G401 (cell line): ENCODE measurements around the gene GGACT. TPM values are rescaled to one million over a fixed set of nuclear protein-coding genes. Genes with fewer than 3 reads are reported as not detected.

Source experiments
- DNase-seq: peaks from one replicate; pipeline ENCODE4 v3.0.0-alpha.2; 2015; ENCODE audit warnings: low spot score
- in situ Hi-C: cut with HindIII; loops from 2 replicates; pipeline ENCODE4 v1.10.0; 2016; ENCODE audit warnings: low sequenced_read_pairs, mixed read lengths
- total RNA-seq: library from RNA; depleted of rRNA; stranded (reverse); fragments of >200 nt; shearing (Covaris generic); gene quantifications from 2 replicates; pipeline ENCODE4 v1.2.3, GENCODE V29; 2014

The GGACT gene
- total RNA-seq, 1 experiment from 2014 or later = 11.4 TPM

DNA sequence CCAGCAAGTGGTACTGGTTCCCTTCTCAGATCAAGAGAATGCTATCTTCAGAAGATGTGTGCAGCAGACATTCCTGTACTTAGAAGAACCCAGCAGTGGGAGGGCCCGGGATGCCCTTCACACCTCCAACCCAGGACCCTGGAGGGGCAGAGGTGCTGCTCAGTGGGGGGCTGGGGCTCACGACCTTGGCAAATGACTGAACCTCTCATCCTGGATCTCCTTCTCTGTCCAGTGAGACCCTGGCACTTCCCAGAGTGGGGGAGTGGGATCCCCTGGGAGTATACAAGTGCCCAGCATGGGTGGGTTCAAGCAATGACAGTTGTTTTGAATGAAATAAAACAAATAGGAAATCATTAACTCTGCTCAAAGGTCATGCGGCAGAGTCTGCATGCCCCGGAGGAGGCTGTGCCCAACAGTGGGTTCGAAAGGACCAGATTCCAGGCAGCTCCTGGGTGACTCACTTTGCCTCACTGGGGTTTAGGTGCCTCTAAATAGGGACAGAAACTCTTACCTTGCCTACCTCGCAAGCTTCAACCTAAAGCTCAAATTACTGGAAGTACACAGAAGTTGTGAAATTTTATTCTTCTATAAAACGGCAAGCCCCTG lies 26.9 kb downstream of the GGACT start:
- in situ Hi-C loops = no loop called here
- DNase-seq = no peak

DNA sequence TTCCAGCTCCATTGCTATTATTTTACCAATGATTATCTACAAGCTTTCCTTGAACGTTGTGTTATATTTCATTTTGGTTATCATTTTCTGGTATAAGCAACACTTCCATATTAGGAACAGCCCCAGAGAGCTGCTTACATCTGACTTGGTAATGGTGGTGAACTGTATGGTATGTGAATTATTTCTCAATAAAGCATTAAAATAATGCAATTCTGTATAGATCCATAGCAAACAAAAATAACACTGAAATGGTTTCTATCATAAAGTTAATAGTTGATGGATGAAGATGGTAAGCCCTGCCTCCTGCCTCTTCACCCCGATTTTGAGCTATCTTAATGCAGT lies 27.5 kb downstream of the GGACT start:
- DNase-seq = no peak
- in situ Hi-C loops = no loop called here

DNA sequence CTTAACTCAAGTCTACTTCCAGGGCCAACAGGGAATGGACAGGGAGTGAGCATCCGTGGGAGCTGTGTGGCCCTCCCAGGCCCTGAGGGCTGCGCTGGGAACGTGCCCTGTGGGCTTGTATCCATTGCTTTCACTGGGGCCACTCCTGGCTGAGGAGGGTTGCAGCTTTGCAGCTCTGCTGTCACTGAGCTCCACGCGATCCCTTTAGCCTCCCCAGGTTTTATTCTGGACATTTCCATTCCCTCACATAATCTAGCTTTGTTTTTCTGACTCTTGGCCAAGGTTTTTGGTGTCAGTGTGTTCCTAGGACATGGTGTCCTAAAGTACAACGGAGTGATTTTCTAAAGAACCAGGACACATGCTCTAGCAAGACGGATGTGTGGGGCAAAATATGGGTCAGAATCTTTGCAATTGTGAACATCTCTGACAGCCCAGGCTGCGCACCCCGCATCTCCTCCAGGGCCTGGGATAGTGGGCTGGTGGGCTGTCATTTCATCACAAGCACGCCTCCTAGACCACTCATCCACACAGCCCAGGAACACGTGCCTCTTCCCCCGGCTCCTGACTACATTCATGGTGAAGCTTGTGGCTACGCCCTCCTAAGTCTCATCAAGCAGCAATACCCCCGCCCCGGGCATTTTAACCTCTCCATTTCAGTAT lies 28.0 kb downstream of the GGACT start:
- peak; percentile 76 for DNase-seq
- in situ Hi-C loops = no loop called here

DNA sequence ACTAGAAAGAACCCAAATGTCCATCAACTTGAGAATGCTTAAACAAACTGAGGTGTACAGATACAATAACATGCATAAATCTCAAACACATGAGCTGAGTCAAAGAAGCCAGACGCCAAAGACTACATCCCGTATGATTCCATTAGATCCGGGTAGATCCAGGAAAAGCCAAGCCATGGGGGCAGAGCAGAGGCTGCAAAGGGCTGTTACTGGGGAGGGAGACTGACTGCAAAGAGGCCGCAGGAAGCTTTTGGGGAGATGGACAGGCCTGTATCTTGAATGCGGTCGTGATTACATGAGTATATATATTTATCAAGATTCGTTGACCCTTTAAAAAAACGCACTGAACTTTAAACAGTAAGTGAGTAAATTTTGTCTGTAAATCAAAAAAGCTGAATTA lies 28.7 kb downstream of the GGACT start:
- in situ Hi-C loops = no loop called here
- DNase-seq = no peak

DNA sequence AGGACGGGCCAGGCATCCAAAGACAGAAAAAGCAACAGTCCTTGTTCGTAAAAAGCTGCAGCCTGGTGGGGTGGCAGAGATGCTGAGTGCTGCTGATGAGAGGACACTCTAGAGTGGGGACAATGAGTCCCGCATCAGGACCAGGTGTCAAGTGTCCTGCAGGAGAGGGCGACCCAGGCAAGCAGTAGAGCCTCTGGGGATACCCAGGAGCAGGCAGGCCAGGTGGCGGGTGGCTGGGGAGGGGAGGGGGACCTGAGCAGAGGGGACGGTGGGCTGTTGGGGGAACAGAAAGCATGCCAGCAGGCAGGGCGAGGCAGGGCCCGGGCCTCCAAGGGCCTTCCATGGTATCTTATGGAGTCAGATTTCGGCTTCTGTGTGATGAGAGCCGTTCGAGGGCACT lies 35.8 kb downstream of the GGACT start:
- in situ Hi-C loops = no loop called here
- DNase-seq = no peak

DNA sequence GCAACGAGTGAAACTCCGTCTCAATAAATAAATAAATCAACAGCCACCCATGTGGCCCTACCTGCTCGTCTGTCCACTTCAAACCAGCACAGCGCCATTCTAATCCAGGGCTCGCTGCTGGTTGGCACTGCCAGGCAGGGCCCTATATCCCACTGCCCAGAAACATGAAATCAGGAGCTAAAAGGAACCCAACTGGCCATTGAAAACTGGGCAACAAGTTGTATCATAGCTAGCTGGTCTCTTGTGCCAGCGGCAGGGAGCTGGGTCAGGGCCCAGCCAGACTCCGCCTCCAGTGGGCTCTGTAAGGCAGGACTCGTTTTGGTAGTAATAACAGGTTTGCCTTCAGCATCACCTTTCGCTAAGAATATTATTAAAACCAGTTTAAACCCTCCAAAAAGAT lies 39.3 kb downstream of the GGACT start:
- no peak for DNase-seq
- in situ Hi-C loops = no loop called here

DNA sequence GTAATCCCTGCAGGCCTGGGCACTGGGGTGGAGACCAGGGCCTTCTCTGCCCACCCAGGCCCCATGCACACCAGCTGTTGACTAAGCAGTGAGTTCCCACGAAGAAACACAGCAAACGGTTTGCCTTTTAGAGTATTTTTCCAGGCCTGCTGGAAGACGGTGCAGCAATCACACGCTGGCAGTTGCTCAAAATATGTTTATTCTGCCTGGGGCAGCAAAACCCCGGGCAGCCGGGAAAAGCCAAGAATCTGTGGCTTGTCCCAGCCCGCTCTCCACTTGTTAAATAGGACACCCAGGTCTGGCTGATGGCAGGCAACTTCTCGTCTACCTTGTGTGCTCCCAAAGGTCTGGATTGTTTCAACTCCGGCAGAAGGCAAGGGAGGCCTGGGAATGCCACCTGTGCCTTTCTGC lies 40.8 kb downstream of the GGACT start:
- DNase-seq = peak; percentile 91
- in situ Hi-C loops = no loop called here

DNA sequence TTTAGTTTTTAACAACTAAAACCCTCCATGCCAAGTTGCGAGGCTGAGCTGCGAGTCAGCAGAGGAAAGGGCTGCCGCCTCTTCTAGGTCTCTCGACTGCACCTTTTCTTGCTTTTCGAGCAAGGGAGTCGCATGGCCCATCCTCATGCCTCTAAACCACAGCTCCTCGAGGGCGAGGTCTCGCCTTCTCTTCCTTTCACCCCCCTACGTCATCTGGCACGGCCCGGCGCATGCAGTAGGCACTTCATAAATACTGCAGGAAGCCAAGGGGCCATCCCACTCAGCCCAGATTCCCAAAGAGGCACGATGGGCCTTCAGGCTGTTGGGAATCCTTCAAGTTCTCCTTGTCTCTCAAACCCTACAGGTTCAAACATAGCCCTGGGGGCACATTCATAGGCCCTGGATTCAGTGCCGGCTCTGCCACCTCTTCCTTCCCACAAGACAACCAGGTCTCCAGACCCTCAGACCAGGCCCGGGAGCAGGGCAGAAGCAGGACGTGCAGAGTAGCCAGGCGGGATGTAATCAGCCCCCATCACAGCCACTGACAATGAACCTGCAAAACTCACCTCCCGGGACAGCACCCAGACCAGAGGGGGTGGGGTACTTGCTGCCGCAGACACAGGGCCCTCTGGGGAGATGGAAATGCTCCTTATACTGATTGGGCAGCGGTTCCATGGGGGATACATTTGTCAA lies 41.7 kb downstream of the GGACT start:
- in situ Hi-C loops = no loop called here
- no peak for DNase-seq

DNA sequence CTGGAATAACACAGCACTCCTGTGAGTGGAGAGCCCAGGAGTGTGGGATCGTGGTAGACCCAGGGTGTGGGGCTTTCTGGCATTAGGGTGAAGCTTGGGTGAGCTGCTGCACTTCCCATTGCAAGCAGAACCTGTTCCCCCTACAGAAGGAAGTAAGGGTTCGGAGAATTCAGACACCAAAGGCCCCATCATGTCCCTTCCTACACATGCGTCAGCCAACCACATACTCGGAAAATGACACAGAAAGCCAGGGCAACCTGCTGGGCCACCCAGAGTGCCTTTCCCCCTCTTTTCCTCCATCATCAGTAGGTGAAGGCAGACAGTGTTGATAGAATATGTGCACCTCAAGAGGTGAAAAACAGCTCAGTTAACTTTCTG lies 42.9 kb downstream of the GGACT start:
- no peak for DNase-seq
- in situ Hi-C loops = no loop called here

DNA sequence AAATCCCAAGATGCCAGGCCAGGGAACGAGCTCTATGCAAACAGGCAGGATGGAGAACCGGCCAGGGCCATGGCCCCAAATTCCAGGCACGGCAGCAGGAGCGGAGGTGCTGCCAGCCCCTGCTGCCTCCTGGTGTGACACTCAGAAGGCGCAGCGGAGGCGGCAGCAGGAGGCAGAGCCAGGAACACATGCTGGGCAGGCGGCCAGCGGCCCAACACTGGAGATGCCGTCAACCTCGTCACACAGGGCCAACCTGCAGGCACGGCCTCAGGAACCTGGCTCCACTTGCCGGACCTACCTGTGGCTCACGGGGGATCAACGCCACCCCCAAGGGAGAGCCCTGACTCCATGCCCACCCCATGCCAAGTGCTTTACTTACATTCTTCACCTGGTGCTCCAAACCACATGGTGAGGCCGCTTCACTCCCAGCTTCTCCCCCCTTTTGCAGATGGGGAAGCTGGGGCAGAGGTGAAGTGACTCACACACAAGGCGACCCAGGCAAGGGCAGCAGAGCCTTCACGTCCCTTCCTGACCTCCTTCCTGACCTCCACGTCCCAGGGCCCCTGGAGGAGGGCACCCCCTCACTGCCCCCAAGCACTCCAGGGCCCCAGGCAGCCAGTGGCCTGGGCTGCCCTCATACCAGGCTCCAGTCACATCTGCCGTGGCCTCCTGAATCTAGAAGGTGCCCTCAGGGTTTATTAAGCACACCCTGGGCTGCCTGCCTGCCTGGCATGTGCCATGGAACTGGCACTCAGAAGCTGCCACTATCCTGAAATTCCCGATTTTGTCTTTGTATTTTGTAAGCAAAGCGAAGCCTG lies 43.5 kb downstream of the GGACT start:
- DNase-seq = peak; percentile 72
- in situ Hi-C loops = no loop called here

DNA sequence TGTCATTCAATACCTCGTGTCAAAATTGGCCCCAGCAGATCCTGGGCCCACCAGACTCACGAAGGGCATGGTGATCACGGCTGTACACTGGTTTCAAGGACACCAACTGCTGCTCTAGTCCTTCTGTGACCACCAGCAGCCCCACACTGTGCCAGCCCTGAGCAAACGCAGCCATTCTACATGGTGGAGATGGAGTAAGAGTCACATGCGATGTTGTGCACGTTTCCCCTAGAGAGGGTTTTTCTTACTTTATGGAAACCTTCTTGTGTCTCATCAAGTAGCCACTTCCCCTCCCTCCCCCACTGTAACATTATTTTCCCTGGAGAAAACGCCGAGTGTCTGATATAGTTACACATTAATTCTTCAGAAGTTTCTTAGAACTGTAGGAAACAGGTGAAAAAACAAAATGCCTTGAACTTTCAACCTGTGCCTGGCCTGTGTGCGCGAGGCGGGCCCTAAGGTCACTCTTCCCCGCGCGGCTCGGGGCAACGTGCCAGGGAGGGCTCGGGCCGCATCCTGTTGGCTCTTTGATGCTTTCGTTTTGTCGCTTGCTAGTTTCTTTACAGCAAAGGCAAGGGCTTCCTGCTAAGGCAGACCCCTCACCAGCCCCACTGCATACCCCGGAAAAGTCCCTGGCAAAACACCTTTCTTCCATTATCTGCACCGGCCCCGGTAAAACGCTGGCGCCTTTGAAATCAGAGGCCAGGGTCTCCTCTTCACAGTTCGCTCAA lies 44.6 kb downstream of the GGACT start:
- in situ Hi-C loops = no loop called here
- no peak for DNase-seq

DNA sequence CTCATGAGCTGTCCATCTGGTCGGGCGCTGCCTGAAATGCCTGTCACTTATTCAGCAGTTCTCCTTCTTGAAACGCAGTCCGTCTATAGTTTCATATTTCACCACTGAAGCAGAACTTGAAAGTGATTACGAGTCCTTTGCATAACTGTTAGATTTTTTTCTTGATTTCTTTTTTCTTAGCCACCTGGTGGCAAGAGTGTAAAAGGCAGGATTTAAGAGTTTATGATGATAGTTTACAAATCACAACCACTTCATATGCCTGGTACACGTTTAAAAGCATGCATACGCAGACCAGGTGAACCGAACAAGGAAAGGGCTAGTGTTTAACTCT lies 45.8 kb downstream of the GGACT start:
- peak; percentile 28 for DNase-seq
- in situ Hi-C loops = no loop called here

DNA sequence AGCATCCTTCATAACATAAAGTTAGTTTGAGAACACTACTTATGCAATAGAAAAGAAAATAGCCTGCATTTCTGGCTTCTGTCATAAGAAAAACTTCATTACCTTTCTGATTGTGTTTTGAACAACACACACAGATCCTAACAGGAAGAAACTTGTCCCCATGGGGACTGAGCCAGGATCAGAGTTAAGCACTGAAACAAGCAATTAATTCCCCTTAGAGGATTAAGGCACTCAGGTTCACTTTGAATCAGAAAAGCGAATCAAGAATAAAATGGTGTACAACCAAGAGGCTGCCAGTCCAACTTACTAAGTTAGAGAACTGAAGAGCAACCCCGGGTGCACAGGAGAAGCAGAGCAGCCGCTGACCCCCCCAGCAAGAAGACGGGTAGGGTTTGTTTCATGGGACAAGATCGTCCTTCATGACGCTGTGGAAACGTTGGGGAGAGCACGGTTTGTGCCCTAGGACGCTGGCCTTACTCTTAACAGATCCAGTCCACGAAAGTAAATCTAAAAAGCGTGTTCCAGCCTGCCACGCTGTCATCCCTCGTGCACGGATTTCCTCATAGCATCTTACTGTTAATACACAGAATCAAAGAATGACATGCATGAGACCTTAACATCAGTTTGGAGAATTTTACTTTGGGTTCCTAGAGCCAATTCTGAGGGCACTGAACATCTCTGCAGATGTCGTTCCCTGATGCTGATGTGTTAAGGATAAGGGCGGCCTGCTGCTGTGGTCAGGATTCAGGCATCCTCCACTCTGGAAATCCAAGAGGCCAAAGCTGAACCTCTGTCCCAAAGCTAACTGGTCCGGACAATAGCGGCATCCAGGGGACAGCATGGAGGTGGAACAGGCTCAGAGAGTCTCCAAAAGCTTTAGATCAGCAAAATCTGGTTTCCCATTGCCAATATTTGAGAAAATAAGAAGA lies 46.4 kb downstream of the GGACT start:
- no peak for DNase-seq
- in situ Hi-C loops = no loop called here

DNA sequence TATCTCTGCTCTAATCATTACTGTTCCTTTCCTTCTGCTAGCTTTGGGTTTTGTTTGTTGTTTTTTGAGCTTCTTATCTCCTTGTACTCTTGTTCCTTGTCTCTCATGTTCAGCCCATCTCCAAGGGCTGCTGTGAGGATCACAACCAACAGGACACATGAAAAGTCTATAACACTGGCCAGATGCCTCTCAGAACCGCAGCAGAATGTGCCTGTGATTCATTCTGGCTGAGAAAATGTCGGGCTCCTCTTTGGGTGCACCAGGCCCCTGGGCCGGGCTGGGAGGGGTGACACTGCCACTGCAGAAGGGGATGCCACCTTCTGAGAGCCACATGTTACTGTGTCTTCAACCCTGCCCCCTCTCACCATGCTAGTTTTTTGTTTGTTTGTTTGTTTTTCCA lies 48.0 kb downstream of the GGACT start:
- in situ Hi-C loops = no loop called here
- no peak for DNase-seq

DNA sequence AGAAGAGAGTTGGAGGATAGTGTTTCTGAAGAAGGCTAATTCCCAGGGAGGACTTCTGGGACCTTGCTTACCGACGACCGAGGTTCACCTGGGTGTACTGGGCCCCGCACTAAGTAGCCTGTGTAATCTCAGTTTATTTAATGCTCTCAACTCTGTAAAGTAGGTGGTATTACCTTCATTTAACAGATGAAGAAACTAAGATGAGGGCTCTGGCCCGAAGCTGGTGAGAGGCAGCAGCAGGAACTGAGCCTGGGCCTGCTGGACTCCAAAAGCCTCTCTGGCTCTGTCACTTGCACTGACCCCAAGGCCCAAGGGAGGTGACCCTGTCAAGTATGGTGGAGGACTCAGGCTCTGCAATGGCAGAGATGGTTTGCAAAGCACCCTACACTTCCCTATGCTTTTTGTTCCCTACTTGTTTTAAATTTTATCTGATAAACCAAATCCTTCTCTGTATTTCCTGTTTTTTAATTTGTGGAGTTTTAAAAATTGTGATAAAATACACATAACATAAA lies 50.6 kb downstream of the GGACT start:
- in situ Hi-C loops = no loop called here
- no peak for DNase-seq

DNA sequence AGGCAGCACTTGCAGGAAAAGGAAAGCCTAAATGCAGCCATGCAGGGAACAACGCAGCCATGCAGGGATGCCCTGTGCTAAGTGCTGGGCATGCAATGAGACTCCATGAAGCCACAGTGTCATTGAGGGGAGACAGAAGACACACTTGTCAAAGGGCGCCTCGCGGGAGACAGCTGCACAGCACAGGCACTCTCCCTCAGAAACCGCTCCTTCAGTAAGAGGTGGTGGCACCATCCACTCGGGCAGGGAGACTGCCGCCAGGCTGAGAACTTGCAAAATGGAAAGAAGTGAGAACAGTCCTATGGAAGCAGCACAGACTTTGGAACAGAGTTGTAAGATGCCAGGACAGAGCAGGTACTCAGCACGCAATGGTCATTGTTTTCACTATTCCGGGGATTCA lies 51.1 kb downstream of the GGACT start:
- no peak for DNase-seq
- in situ Hi-C loops = no loop called here

DNA sequence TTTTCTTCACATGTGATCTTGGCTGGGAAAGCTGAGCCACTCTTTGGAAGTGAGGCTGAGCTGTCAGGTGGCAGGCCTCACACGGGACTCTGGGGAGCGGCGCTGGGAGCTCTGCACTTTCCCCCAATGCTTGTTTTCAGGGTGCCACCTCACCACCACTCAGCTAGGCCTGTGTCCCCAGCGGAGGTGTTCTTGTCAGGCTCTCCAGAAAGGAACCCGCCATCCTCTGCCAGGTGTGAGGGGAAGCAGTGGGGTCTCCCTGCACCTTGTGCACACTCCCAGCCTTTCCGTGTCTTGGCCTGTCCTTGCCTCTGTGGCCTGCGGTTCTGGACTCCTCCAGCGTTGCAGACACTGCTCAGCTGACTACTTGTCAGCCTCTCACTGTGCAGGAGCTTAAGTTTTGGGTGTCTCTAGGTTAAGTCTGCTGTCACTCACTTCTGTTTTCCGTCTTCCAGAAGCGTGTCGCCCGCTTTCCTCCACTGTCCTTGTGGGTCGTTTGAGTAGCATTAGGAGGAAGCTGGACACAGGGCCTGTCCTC lies 51.9 kb downstream of the GGACT start:
- in situ Hi-C loops = no loop called here
- no peak for DNase-seq

DNA sequence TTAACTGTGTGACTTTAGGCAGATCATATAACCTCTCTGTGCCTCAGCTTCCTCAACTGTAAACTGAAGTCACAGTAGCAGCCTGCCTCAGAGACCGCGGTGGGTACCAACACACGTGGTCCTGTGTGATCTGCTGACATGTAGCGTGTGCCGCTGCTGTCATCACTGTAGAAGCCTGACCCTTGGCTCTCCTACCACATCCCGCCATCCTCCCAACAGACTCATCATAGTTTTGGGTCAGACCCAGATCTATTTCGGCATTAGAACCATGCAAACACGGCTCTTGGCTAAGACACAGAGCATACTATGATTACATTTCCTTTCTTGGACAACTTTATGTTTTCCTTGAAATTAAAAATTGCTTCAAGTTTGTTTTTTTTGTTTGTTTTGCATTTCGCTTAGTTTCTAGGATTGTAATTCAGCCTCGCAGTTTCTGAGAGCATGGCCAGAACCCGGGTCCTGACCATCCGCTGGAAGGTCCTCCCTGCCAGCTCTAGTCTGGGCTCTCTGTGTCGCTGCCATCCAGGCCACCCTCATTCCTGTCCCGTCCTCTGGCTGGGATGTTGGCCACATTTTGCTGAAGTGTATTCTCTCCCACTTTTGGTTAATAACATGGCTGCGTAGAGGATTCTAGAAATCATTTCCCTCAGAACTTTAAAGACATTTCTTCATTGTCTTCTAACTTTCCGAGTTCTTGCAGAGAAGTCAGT lies 53.0 kb downstream of the GGACT start:
- in situ Hi-C loops = no loop called here
- no peak for DNase-seq
